GM21619 (cell line): ENCODE measurements around the gene NRXN3.

Source experiments
- ATAC-seq: cut with Tn5 transposase; IDR thresholded peaks from one replicate; pipeline ENCODE4 v1.9.1; 2021; ENCODE audit not compliant: unreplicated experiment

The NRXN3 gene

GRCh38 chr14:79548836-79549235 is 1378.7 kb downstream of the NRXN3 start:
- ATAC-seq = no peak

GRCh38 chr14:79549515-79549914 is 1379.3 kb downstream of the NRXN3 start:
- no peak for ATAC-seq

- ATAC-seq = no peak
Measured at GRCh38 chr14:79551523-79551922, 1381.3 kb downstream of the NRXN3 start.

- no peak for ATAC-seq
Measured at GRCh38 chr14:79552778-79553177, 1382.6 kb downstream of the NRXN3 start.

GRCh38 chr14:79554816-79555215 is 1384.6 kb downstream of the NRXN3 start:
- no peak for ATAC-seq

GRCh38 chr14:79555429-79555828 is 1385.3 kb downstream of the NRXN3 start:
- no peak for ATAC-seq

GRCh38 chr14:79557309-79557708 is 1387.1 kb downstream of the NRXN3 start:
- ATAC-seq = no peak

GRCh38 chr14:79562185-79562584 is 1392.0 kb downstream of the NRXN3 start:
- no peak for ATAC-seq

GRCh38 chr14:79564371-79564770 is 1394.2 kb downstream of the NRXN3 start:
- no peak for ATAC-seq

- ATAC-seq = no peak
Measured at GRCh38 chr14:79567306-79567705, 1397.1 kb downstream of the NRXN3 start.

GRCh38 chr14:79568594-79568993 is 1398.4 kb downstream of the NRXN3 start:
- no peak for ATAC-seq

GRCh38 chr14:79569072-79569471 is 1398.9 kb downstream of the NRXN3 start:
- no peak for ATAC-seq

- ATAC-seq = no peak
Measured at GRCh38 chr14:79570648-79571047, 1400.5 kb downstream of the NRXN3 start.

- no peak for ATAC-seq
Measured at GRCh38 chr14:79571366-79571765, 1401.2 kb downstream of the NRXN3 start.

- no peak for ATAC-seq
Measured at GRCh38 chr14:79573486-79573885, 1403.3 kb downstream of the NRXN3 start.

GRCh38 chr14:79575032-79575431 is 1404.9 kb downstream of the NRXN3 start:
- ATAC-seq = no peak

- ATAC-seq = no peak
Measured at GRCh38 chr14:79576424-79576823, 1406.3 kb downstream of the NRXN3 start.

- no peak for ATAC-seq
Measured at GRCh38 chr14:79578470-79578869, 1408.3 kb downstream of the NRXN3 start.

- ATAC-seq = no peak
Measured at GRCh38 chr14:79580414-79580813, 1410.2 kb downstream of the NRXN3 start.

GRCh38 chr14:79580906-79581305 is 1410.7 kb downstream of the NRXN3 start:
- ATAC-seq = no peak

- no peak for ATAC-seq
Measured at GRCh38 chr14:79581912-79582576, 1411.9 kb downstream of the NRXN3 start.

- ATAC-seq = no peak
Measured at GRCh38 chr14:79583738-79584408, 1413.7 kb downstream of the NRXN3 start.

GRCh38 chr14:79584679-79585078 is 1414.5 kb downstream of the NRXN3 start:
- ATAC-seq = no peak
